CD1c-positive myeloid dendritic cell (primary cell): Measurements from ENCODE around the gene PRKAG2.

ENCODE experiments used
- DNase-seq: peaks from one replicate; pipeline ENCODE4 v3.0.0-alpha.2; 2016; ENCODE audit errors: extremely low spot score

The PRKAG2 gene

DNA sequence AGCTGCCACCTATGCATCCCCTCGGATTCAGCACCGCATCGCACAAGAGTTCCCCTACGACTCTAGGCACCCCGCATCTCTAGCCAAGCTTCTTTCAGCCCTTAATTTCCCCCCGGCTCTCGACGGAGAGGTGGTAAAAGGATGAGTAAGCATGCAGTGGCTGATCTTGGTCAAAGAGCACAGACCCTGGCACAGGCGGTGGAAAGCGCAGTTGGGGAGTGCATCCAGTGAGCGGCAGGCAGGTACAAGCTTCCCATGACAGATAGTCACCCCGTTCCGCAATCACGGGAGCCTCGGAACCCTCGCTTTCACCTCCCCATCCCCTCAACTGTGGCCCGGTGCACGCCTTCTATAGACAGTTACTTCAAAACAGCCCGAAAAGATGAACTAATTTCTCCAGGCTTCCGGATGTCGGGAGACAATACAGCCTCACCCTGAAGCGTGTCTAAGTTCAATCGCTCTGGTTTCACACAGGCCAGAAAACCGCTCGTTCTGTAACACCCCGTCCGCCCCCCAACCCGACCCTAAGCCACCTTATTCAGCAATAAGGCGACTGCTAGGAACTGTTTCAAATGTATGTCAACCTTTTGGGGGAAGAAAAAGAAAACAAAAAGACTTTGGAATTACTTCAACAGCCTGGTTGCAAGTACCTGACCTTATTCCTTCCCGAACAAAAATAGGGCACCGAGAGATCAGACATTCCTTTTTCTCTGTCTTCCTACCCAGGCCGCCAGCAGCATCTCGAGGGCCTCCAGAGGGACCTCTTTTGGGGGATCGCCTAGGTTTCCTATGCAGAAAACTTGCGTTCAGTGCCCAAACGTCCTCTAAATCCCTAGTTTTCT is 358.6 kb downstream of the PRKAG2 start:
- DNase-seq: peak; percentile 64

DNA sequence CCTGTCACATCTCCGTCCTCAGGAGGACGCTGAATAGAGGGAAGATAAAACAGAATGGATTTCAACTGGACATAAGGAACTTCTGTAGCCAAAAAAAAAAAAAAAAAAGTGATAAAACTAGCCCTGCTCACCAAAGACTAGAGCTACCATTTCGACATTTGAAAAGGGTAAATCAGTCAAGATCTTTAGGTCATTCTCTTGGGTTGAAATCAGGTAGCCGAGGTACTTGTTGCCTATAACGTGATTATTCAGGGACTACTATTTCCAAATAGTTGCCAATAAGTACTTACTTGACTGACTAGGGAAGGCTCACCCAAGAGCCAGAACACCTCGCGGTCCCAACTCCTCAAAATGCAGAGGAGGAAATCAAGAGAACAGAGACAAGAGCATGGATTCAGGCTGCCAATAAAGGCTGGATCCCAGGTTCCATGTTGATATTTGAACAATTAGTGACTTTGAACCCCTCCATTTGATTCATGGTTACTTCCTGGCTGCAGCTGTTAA is 359.3 kb downstream of the PRKAG2 start:
- no peak for DNase-seq

DNA sequence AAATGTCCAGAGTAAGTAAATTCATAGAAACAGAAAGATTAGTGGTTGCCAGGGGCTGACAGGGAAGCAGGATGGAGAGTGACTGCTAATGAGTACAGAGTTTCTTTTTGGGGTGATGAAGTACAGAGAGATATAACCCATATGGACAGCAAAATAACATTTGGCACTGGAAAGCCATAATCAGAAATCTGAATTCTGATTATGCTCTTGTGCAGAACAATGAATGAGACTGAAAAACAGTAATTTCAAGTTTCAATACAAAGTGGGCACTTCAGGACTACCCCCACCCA is 361.7 kb downstream of the PRKAG2 start:
- DNase-seq: no peak

DNA sequence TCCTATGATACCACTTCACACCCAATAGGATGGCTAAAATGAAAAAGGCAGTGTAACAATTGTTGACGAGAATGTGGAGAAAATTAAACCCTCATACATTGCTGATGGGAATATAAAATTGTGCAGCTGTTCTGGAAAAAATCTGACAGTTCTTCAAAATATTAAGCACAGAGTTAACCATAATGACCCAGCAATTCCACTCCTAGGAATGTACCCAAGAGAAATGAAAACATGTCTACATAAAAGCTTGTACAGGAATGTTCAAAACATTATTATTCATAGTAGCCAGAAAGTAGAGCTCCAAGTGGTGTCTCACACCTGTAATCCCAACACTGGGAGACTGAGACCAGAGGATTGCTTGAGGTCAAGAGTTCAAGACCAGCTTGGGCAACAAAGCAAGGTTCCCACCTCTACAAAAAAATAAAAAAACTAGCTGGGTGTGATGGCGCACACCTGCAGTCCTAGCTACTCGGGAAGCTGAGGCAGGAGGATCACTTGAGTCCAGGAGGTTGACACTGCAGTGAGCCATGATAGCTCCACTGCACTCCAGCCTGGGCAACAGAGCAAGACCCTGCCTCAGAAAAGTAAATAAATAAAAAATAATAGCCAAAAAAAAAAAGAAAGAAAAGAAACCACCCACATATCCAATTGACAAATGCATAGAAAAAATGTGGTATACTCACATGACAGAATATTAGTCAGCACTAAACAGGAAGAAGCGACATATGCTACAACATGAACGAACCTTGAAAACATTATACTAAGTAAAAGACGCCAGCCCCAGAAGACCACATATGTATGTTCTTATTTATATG is 362.2 kb downstream of the PRKAG2 start:
- DNase-seq: peak; percentile 76

DNA sequence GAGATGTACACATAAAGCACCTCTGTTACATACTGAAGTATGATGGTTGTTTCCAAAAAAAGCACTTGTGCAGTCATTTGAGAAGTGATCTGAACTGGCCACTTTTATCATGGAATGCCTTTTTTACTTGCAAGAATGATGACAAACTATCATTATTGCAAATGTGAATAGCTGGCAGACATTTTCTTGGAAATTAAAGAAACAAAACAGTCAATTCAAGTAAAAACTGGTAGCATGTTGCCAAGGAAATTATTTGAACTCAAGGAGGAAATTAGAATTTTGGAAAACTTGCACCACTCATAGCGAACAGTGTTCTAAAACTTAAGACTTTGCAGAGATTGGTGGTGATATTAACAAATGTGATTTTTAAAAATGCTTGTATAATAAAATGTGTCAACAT is 363.8 kb downstream of the PRKAG2 start:
- no peak for DNase-seq

DNA sequence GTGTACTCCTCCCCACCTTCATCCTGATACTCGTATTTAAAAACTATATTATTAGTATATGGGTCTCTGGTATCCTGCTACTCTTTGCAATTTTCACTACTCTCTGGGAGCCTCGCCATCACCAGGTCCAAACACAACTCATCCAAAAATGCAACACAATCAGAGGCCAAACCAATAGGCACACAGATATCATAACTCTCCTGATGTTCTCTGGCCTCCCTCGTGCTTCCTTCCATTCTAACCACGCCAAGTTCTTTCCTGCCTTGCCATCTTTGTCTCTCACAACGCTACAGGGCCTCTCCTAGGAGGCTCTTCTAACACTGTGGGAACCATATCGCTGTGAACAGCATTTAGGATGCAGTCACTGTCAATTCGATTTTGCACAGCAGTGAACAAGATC is 364.6 kb downstream of the PRKAG2 start:
- no peak for DNase-seq

DNA sequence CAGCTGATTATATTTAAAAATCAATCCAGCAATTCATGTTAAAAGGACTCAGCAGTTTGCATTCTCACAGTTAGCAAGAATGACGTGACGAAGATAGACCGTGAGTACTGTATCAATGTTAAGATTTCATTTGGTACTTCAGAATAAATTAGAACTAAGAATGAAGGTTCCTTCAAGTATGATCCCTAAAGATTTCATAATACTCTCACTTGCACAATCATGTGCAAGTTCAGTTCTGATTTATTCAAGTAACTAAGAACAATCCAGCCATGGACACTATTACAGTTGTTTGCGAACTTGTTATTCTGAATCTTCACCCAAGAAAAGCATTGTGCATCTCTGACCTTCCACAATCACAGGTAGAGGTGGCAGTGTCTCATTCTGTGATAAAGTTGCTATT is 365.0 kb downstream of the PRKAG2 start:
- DNase-seq: peak; percentile 65

DNA sequence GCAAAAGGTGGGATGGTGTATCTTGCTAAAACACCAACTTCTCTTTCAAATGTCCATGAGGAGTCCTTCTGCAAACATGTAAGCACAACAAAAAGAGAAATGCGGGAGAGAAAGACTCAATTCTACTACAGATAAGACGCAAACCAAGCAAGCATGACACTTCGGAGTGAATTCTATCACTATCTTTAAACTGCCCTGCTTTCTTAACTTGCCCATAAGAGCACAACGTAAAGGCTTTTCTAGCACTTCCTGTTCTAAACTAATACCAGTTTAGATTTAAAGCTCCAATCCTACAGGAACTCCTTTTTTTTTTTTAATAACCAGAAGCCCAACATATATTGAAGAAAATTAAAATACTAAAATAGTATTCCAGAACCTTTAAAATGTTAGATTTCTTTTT is 365.6 kb downstream of the PRKAG2 start:
- DNase-seq: no peak

DNA sequence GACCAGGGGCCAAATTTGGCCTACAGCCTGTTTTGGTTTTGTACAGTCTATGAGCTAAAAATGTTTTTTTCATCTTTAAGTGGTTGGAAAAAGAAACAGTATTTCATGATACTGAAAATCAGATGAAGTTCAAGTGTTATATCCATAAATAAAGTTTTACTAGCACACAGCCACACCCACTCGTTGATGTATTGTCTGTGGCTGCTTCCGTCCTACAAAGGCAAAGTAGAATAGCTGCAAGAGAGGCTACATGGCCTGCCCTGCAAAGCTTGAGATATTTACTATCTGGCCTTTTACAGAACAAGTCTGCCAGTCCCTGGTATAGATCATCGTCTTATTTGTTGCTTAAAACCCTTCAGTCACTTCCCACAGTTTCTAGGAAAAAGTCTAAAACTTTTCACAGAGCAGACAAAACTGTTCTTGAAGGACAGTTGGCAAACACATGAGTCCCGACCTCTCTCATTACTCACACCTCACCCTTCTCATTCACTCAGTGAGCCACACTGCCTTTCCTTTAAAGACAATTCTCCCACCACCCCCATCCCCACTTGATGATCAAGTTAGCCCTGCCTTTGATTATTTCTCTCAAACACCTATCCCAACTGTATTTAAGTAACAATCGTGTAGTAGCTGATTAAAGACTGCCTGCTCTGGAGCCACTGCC is 367.1 kb downstream of the PRKAG2 start:
- DNase-seq: no peak

DNA sequence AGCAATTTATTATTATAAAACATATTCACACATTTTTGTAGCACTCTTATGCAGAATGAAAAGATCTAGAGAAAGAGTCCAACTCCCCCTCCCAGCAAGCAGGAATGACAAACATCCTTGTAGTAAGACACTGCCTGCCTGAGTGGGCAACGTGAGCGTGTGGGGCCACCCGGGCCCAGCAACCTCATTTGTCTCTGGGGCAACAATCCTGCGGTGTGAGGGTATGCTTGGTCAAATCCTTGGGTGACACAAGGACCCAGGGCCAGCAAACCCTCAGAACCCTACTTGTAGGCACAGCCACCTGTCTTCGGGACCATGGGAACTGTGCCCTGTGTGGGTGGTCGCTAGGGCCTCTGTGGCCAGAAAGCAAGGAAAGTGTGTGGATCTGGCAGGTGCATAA is 367.9 kb downstream of the PRKAG2 start:
- no peak for DNase-seq

DNA sequence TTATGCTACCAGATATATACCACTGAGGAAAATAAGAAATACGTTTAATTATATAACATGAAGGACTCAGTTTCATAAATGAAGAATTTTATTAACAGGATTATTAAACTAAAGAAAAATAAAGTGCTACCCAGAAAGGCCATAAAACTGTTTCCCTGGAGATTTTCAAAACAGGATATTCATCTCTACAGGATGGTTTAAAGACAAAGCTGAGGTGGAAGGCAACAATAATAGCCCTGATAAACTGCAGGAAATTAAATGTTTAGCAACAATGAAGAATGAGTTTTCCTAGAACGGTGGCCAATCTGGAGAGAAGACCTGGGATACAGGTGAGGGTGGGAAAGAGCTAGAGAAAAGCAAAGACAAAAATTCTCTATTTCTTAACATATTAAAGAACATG is 369.1 kb downstream of the PRKAG2 start:
- DNase-seq: no peak

DNA sequence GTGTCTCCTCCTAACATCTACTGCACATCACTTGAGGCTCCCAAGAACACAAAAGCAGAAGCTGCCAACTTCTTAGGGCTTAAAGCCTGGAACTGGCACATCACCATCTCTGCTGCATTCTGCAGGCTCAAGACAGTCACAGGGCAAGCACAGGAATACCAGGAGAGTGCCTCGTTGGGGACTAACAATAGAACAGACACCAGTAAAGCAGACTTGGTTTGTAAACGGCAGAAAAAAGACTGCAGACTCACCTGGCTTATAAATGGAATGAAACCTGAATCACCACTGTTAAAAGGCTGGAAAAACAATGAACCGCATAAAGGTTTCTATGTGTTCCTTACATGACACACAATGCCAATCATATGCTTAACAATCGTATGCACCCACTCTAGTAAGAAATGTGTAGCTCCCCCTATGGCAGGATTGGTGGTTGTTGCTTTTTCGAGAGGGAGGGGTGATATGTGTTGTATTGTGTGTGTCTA is 370.0 kb downstream of the PRKAG2 start:
- no peak for DNase-seq
